Measurements from ENCODE around the gene IREB2. TPM values are rescaled to one million over a fixed set of nuclear protein-coding genes. Genes with fewer than 3 reads are reported as not detected.

Gene IREB2
- total and polyA plus RNA-seq, 12 donors: 6.0 to 39.8 (median 30.2) TPM

DNA sequence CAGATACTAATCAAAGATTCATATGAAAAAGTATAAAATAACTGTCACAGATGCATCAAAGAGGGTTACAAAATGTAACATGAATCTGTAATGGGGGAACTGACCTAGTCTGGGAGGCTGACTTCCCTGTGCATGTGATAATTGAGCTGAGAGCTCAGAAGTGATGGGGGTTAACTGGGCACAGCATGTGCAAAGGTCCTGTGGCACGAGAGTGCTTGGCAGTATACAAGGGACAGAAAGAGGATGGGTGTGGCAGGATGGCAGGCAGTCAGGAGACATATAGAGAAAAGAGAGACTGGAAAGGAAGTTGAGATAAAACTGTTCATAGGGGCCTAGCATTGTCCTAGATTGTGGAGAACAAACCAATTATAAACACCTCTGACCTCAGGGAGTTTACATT is 47.8 kb upstream of the IREB2 start:
- 75 to 78% methylated on average over 1 of the region's 1 CpG for WGBS, 2 donors
- intact Hi-C loops (cut with DNase I): loop anchor here in 1 of 10 donors (10.0 kb wide), 1 partner anchor 45 kb away; the partner anchor contains the start of gene CRABP1
- Histone ChIP-seq H3K36me3 (no peaks in the 10 kb centered on the region), H3K27me3 (peaks cover 0 to 64% (median 24%) of the 10 kb centered on the region in 7 donors), H3K27ac (no peak overlapping the region), H3K4me3 (no peak overlapping the region), H3K9me3 (no peaks in the 10 kb centered on the region), H3K4me1 (no peaks in the 10 kb centered on the region)
- ATAC-seq (no peak), DNase-seq (no peak)
- TF ChIP-seq, protein P1, sequence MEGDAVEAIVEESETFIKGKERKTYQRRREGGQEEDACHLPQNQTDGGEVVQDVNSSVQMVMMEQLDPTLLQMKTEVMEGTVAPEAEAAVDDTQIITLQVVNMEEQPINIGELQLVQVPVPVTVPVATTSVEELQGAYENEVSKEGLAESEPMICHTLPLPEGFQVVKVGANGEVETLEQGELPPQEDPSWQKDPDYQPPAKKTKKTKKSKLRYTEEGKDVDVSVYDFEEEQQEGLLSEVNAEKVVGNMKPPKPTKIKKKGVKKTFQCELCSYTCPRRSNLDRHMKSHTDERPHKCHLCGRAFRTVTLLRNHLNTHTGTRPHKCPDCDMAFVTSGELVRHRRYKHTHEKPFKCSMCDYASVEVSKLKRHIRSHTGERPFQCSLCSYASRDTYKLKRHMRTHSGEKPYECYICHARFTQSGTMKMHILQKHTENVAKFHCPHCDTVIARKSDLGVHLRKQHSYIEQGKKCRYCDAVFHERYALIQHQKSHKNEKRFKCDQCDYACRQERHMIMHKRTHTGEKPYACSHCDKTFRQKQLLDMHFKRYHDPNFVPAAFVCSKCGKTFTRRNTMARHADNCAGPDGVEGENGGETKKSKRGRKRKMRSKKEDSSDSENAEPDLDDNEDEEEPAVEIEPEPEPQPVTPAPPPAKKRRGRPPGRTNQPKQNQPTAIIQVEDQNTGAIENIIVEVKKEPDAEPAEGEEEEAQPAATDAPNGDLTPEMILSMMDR (IDR thresholded peaks at IDR 0.05): no peak

DNA sequence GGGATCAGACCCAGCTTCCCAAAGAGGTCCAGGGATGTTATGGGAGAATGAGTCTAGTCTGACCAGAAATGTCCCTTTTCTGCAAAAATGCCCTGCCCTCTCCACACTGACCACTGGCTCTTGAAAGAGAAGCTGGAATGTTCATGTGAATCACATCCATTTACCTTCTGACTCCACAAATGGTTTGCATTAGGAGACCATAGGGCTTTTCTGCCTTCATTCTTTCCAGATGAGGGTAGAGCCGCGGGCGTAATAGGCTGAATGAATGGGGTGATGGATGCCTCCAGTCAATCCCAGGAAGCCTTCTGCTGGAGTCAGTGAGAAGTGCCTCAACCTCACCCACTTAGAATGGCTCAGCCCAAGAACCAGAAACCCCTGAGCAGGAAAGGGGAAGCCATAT is 47.2 kb upstream of the IREB2 start:
- Histone ChIP-seq H3K27ac (no peak overlapping the region), H3K9me3 (no peaks in the 10 kb centered on the region), H3K27me3 (peaks cover 0 to 58% (median 19%) of the 10 kb centered on the region in 7 donors), H3K4me3 (no peak overlapping the region), H3K4me1 (no peaks in the 10 kb centered on the region), H3K36me3 (no peaks in the 10 kb centered on the region)
- intact Hi-C loops (cut with DNase I): loop anchor here in 1 of 10 donors (10.0 kb wide), 1 partner anchor 46 kb away; the partner anchor contains the start of gene CRABP1
- no peak for ATAC-seq
- no peak for DNase-seq
- 93 to 96% methylated on average over 3 of the region's 3 CpGs for WGBS, 2 donors
- TF ChIP-seq, protein P1 (IDR thresholded peaks at IDR 0.05): no peak

DNA sequence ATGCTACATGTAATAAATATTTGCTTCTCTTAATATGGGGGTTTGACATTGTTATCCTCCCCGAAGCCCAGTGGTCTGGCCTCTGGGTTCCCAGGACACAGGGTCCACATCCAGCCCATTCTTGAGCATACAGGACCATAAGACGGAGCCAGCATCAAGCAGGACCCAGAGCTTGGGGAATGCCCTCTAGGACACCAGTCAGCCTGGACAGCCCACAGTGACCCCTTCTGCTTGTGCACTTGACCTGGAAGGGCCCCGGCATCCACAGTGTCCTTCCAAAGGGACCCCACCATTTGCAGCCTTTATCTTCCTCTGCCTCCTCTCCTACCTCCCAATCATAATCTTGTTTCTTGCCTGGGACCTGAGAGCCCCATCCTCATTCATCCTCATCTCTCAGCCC is 46.2 kb upstream of the IREB2 start:
- peaks cover 0 to 49% (median 15%) of the 10 kb centered on the region in 7 donors for H3K27me3 ChIP-seq
- no peaks in the 10 kb centered on the region for H3K4me1 ChIP-seq
- WGBS, 2 donors: 88 to 97% methylated on average over 3 of the region's 3 CpGs
- TF ChIP-seq, protein P1 (IDR thresholded peaks at IDR 0.05): no peak
- no peak overlapping the region for H3K27ac ChIP-seq
- H3K9me3 ChIP-seq: no peaks in the 10 kb centered on the region
- intact Hi-C loops (cut with DNase I): loop anchor here in 1 of 10 donors (10.0 kb wide), 1 partner anchor 47 kb away; the partner anchor contains the start of gene CRABP1
- H3K4me3 ChIP-seq: no peak overlapping the region
- no peak for ATAC-seq
- no peaks in the 10 kb centered on the region for H3K36me3 ChIP-seq
- no peak for DNase-seq

DNA sequence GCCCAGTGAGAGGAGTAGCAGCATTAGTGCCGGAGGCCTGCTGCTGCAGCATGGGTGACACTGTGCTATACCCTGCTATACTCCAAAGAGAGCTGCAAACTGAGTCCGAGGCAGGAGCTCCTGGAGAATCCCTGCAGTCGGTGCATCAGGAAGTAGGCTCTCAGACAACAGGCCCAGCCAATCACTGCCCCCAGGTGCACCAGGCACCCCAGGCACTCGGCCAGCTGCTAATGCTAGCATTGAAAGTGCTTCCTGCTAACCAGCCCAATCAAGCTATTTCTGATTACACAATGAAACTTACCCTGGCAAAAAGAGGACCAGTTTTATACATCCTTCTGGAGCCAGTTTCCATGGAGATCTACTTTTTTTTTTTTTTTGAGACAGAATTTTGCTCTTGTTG is 45.6 kb upstream of the IREB2 start:
- H3K27ac ChIP-seq: no peak overlapping the region
- intact Hi-C loops (cut with DNase I): loop anchor here in 1 of 10 donors (10.0 kb wide), 1 partner anchor 48 kb away; the partner anchor contains the start of gene CRABP1
- TF ChIP-seq, protein P1 (IDR thresholded peaks at IDR 0.05): no peak

More for the DNA sequence above, 45.6 kb upstream of the IREB2 start:
- no peak overlapping the region for H3K4me3 ChIP-seq
- no peaks in the 10 kb centered on the region for H3K36me3 ChIP-seq
- no peaks in the 10 kb centered on the region for H3K4me1 ChIP-seq
- 62 to 65% methylated on average over 4 of the region's 4 CpGs for whole genome bisulfite sequencing, 2 donors
- H3K9me3 ChIP-seq: no peaks in the 10 kb centered on the region
- H3K27me3 ChIP-seq: peaks cover 0 to 43% (median 8%) of the 10 kb centered on the region in 7 donors
- ATAC-seq: no peak
- DNase-seq: no peak

Measured in heart right ventricle (tissue), 16 donors.